HEK293 (cell line): ENCODE results near the gene IPO8.

Experiments
- CTCF ChIA-PET: fragments of 350-600 bp; formaldehyde crosslinking; extraction: SDS; loops from one replicate; lab custom pipeline; 2021; ENCODE audit warnings: antibody characterized with exemption; lab: Yijun Ruan, JAX
- POLR2A ChIA-PET: fragments of 300-600 bp; formaldehyde crosslinking; extraction: SDS; loops from one replicate; lab custom pipeline; 2020; ENCODE audit warnings: antibody characterized with exemption, inconsistent platforms; lab: Yijun Ruan, JAX
- H3K27ac ChIP-seq: fragments of 200-500 bp; sonication (Bioruptor generic); 2 replicates; pipeline ENCODE4 v1.5.1; 2014; ENCODE audit warnings: low read depth, low read length, control low read depth, inconsistent platforms; ENCODE audit errors: extremely low read depth
- H3K36me3 ChIP-seq, 2 experiments: fragments of 200-500 bp in 1 of 2; sonication (Bioruptor generic) in 1 of 2; 1 replicate in 1 of 2; 2 replicates in 1 of 2; pipeline ENCODE4 v1.5.1; 2014 to 2017; ENCODE audit warnings: inconsistent platforms in 2 of 2, low read length in 2 of 2; ENCODE audit not compliant: control insufficient read depth in 2 of 2, insufficient read depth in 1 of 2
- H3K4me1 ChIP-seq: fragments of 200-500 bp; sonication (Bioruptor generic); 2 replicates; pipeline ENCODE4 v1.5.1; 2014; ENCODE audit warnings: mild to moderate bottlenecking, low read length, inconsistent platforms; ENCODE audit not compliant: control insufficient read depth, insufficient read depth
- H3K4me3 ChIP-seq: 2 replicates; pipeline ENCODE4 v1.5.1; 2011; ENCODE audit warnings: low read depth, mild to moderate bottlenecking, control low read depth, low read length, moderate library complexity
- H3K9me3 ChIP-seq: fragments of 200-500 bp; sonication (Bioruptor generic); 2 replicates; pipeline ENCODE4 v1.5.1; 2014; ENCODE audit warnings: low read depth, low read length, inconsistent platforms; ENCODE audit not compliant: control insufficient read depth, insufficient read depth
- AEBP2 ChIP-seq: fragments of 450-650 bp; formaldehyde crosslinking; IDR thresholded peaks from 2 replicates; pipeline ENCODE4 v1.5.1; 2016; ENCODE audit warnings: missing biosample characterization, missing genetic modification characterization, borderline replicate concordance
- ELK4 ChIP-seq: IDR thresholded peaks from 2 replicates; pipeline ENCODE4 v1.6.1; 2011; ENCODE audit warnings: mild to moderate bottlenecking, low read depth, low read length, borderline replicate concordance
- HOXC10 ChIP-seq: sonication (generic); formaldehyde crosslinking; IDR thresholded peaks from 2 replicates; pipeline ENCODE4 v1.8.1; 2023; ENCODE audit warnings: mild to moderate bottlenecking, missing genetic modification reagents
- TRIM28 ChIP-seq: IDR thresholded peaks from 2 replicates; pipeline ENCODE4 v1.6.1; 2011; ENCODE audit warnings: low read length, control low read depth, borderline replicate concordance
- ZFP41 ChIP-seq: fragments of 450-650 bp; formaldehyde crosslinking; IDR thresholded peaks from 2 replicates; pipeline ENCODE4 v1.5.1; 2016; ENCODE audit warnings: missing biosample characterization, missing genetic modification characterization, borderline replicate concordance
- ZNF114 ChIP-seq: fragments of 450-650 bp; formaldehyde crosslinking; IDR thresholded peaks from 2 replicates; pipeline ENCODE4 v1.5.0; 2017; ENCODE audit warnings: missing biosample characterization, missing genetic modification characterization
- ZNF146 ChIP-seq: fragments of 450-650 bp; formaldehyde crosslinking; IDR thresholded peaks from 2 replicates; pipeline ENCODE4 v1.5.1; 2016; ENCODE audit warnings: missing biosample characterization, missing genetic modification characterization
- ZNF16 ChIP-seq: fragments of 450-650 bp; formaldehyde crosslinking; IDR thresholded peaks from 2 replicates; pipeline ENCODE4 v1.5.1; 2016; ENCODE audit warnings: low read depth, missing biosample characterization, missing genetic modification characterization
- ZNF169 ChIP-seq: fragments of 450-650 bp; formaldehyde crosslinking; IDR thresholded peaks from 2 replicates; pipeline ENCODE4 v1.5.1; 2016; ENCODE audit warnings: missing biosample characterization, missing genetic modification characterization
- ZNF239 ChIP-seq: fragments of 450-650 bp; formaldehyde crosslinking; IDR thresholded peaks from 2 replicates; pipeline ENCODE4 v1.5.1; 2016; ENCODE audit warnings: missing biosample characterization, missing genetic modification characterization
- ZNF433 ChIP-seq: fragments of 450-650 bp; formaldehyde crosslinking; IDR thresholded peaks from 2 replicates; pipeline ENCODE4 v1.5.1; 2016; ENCODE audit warnings: missing biosample characterization, missing genetic modification characterization, low read depth
- ZNF645 ChIP-seq: fragments of 450-650 bp; formaldehyde crosslinking; IDR thresholded peaks from 2 replicates; pipeline ENCODE4; 2016; ENCODE audit warnings: missing biosample characterization, missing genetic modification characterization
- ZNF677 ChIP-seq: fragments of 450-650 bp; IDR thresholded peaks from 2 replicates; pipeline ENCODE4 v1.5.0; 2018; ENCODE audit warnings: missing biosample characterization, mild to moderate bottlenecking, missing genetic modification characterization, moderate library complexity
- ZNF791 ChIP-seq: fragments of 450-650 bp; formaldehyde crosslinking; IDR thresholded peaks from 2 replicates; pipeline ENCODE4 v1.5.1; 2016; ENCODE audit warnings: missing biosample characterization, missing genetic modification characterization
- ZSCAN18 ChIP-seq: fragments of 450-650 bp; formaldehyde crosslinking; IDR thresholded peaks from 2 replicates; pipeline ENCODE4 v1.5.1; 2016; ENCODE audit warnings: missing biosample characterization, missing genetic modification characterization
- ZSCAN4 ChIP-seq: fragments of 450-650 bp; formaldehyde crosslinking; IDR thresholded peaks from 2 replicates; pipeline ENCODE4 v1.5.1; 2017; ENCODE audit warnings: missing biosample characterization, missing genetic modification characterization

The IPO8 gene

GRCh38 chr12:30740274-30740673 lies 44.6 kb upstream of the IPO8 start (continued):
- TF ChIP-seq ELK4 (no peak), ZNF239 (tag by site-specific recombination) (no peak), ZNF791 (no peak)

GRCh38 chr12:30739020-30739419 lies 43.4 kb upstream of the IPO8 start:
- TF ChIP-seq ZNF677 (tag by site-specific recombination) (no peak), ZNF146 (tag by site-specific recombination) (peak; percentile 73; the same call in 1 of the 2 replicates)
- no peak overlapping the region for H3K4me3 ChIP-seq
- ChIA-PET CTCF (no interaction called here), POLR2A (no interaction called here)
- H3K27ac ChIP-seq: no peak overlapping the region
- H3K36me3 ChIP-seq: peaks cover 27 to 30% of the 10 kb centered on the region in 2 experiments
- H3K9me3 ChIP-seq: no peaks in the 10 kb centered on the region
- no peaks in the 10 kb centered on the region for H3K4me1 ChIP-seq

GRCh38 chr12:30732954-30733637 lies 37.4 kb upstream of the IPO8 start:
- H3K9me3 ChIP-seq: no peaks in the 10 kb centered on the region
- no peak overlapping the region for H3K27ac ChIP-seq
- POLR2A ChIA-PET: interaction anchor here (1.4 kb wide), 1 partner anchor 11 kb away, joined by 3 read pairs; no protein-coding TSS in a partner anchor
- peaks cover 20 to 55% of the 10 kb centered on the region in 2 experiments for H3K36me3 ChIP-seq
- H3K4me3 ChIP-seq: no peak overlapping the region
- no peaks in the 10 kb centered on the region for H3K4me1 ChIP-seq
- CTCF ChIA-PET: interaction anchor here (0.6 to 0.8 kb wide), 2 partner anchors 10 to 15 kb away, joined by 3 read pairs; no protein-coding TSS in a partner anchor
- TF ChIP-seq ZNF16 (tag by site-specific recombination): no peak
- no peak for TF ChIP-seq ZSCAN18 (tag by site-specific recombination)
- TF ChIP-seq HOXC10 (CRISPR knock-in tag): no peak

- Histone ChIP-seq H3K9me3 (no peaks in the 10 kb centered on the region), H3K4me3 (no peak overlapping the region), H3K27ac (no peak overlapping the region), H3K36me3 (peaks cover 7 to 55% of the 10 kb centered on the region in 2 experiments), H3K4me1 (no peaks in the 10 kb centered on the region)
- TF ChIP-seq AEBP2 (tag by site-specific recombination) (no peak), ZNF791 (no peak), ZSCAN4 (no peak), ZNF169 (tag by site-specific recombination) (no peak), ZFP41 (no peak), TRIM28 (no peak), ZNF114 (tag by site-specific recombination) (no peak), ZNF645 (tag by site-specific recombination) (no peak), ZNF433 (tag by site-specific recombination) (no peak)
- POLR2A ChIA-PET: no interaction called here
- CTCF ChIA-PET: interaction anchor here (0.7 kb wide), 1 partner anchor 23 kb away, joined by 3 read pairs; no protein-coding TSS in a partner anchor
Measured at GRCh38 chr12:30730011-30730410, 34.3 kb upstream of the IPO8 start.
